ENCODE results near the gene ADGRG7. TPM values are rescaled to one million over a fixed set of nuclear protein-coding genes. Genes with fewer than 3 reads are reported as not detected.

The ADGRG7 gene
- total and polyA plus RNA-seq, 2 of the 13 experiments (the other 11 are each of a cell fraction or from before 2014, with no cell fraction given), result not detected

DNA sequence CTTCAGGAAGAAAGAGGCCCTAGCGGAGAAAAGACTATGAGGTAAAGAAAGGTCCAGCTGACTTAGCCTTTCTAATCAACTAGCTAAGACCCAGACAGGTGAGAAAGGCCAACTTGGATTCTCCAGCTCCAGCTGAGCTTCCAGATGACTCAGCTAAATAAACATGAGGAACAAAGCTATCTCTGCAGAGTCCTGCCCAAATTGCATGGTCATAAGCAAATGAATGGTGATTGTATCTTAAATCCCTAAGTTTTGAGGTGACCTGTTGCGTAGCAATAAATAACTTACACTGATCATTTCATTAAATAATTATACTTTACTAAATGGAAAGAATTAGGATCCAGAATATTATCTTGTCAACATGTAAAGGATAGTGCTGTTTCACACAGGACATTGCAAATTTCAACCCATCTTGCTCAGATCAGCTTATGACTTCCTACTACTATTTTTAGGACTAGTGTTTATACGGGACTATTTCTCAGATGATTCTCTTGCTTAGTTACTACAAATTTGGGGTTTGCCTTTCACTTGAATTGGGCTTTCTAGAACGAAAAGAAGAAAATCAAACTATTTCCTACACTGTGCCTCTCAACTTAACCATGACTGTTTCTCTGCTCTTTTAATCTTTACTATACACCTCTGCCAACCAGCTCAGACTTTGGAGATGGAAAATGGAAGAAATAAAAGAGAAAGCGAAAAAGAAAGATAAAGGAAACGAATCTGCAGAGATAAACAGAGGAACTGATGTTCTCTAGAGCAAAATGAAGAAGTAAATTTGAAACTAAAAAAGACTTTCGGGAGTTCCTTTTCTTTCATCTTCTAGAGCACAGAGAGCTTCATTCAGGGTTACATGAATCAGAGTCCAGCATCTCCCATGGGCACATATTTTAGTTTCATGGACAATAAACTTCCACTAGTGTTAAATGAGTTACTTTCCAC, 6.6 kb upstream of the ADGRG7 start (continued):
- peak; percentile 48; the same call in 1 of the 2 replicates for TF ChIP-seq HDAC1 (CRISPR knock-in tag; IDR thresholded peaks at IDR 0.05)
- peak; percentile 93; the same call in 1 of the 2 replicates for TF ChIP-seq JUNB (CRISPR knock-in tag; IDR thresholded peaks at IDR 0.05; ENCODE audit: borderline replicate concordance)
- peak; percentile 40; the same call in 1 of the 2 replicates for TF ChIP-seq HMG20A (CRISPR knock-in tag; IDR thresholded peaks at IDR 0.05; ENCODE audit: borderline replicate concordance)
- TF ChIP-seq, protein P1, sequence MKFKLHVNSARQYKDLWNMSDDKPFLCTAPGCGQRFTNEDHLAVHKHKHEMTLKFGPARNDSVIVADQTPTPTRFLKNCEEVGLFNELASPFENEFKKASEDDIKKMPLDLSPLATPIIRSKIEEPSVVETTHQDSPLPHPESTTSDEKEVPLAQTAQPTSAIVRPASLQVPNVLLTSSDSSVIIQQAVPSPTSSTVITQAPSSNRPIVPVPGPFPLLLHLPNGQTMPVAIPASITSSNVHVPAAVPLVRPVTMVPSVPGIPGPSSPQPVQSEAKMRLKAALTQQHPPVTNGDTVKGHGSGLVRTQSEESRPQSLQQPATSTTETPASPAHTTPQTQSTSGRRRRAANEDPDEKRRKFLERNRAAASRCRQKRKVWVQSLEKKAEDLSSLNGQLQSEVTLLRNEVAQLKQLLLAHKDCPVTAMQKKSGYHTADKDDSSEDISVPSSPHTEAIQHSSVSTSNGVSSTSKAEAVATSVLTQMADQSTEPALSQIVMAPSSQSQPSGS (CRISPR knock-in tag; IDR thresholded peaks at IDR 0.05), result peak; percentile 77
- TF ChIP-seq, protein P2, sequence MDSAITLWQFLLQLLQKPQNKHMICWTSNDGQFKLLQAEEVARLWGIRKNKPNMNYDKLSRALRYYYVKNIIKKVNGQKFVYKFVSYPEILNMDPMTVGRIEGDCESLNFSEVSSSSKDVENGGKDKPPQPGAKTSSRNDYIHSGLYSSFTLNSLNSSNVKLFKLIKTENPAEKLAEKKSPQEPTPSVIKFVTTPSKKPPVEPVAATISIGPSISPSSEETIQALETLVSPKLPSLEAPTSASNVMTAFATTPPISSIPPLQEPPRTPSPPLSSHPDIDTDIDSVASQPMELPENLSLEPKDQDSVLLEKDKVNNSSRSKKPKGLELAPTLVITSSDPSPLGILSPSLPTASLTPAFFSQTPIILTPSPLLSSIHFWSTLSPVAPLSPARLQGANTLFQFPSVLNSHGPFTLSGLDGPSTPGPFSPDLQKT (CRISPR knock-in tag; IDR thresholded peaks at IDR 0.05; ENCODE audit: borderline replicate concordance), result no peak
- no peak for TF ChIP-seq TP53 (CRISPR knock-in tag; conservative IDR thresholded peaks at IDR 0.05)
- TF ChIP-seq, protein P3, sequence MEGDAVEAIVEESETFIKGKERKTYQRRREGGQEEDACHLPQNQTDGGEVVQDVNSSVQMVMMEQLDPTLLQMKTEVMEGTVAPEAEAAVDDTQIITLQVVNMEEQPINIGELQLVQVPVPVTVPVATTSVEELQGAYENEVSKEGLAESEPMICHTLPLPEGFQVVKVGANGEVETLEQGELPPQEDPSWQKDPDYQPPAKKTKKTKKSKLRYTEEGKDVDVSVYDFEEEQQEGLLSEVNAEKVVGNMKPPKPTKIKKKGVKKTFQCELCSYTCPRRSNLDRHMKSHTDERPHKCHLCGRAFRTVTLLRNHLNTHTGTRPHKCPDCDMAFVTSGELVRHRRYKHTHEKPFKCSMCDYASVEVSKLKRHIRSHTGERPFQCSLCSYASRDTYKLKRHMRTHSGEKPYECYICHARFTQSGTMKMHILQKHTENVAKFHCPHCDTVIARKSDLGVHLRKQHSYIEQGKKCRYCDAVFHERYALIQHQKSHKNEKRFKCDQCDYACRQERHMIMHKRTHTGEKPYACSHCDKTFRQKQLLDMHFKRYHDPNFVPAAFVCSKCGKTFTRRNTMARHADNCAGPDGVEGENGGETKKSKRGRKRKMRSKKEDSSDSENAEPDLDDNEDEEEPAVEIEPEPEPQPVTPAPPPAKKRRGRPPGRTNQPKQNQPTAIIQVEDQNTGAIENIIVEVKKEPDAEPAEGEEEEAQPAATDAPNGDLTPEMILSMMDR (CRISPR knock-in tag; IDR thresholded peaks at IDR 0.05), result no peak
- peak; percentile 98 for TF ChIP-seq FOSL1 (CRISPR knock-in tag; IDR thresholded peaks at IDR 0.05; ENCODE audit: borderline replicate concordance)
- peak; percentile 61 for TF ChIP-seq TBX2 (CRISPR knock-in tag; IDR thresholded peaks at IDR 0.05; ENCODE audit: borderline replicate concordance)
- no peak for TF ChIP-seq ZNF367 (CRISPR knock-in tag; IDR thresholded peaks at IDR 0.05; ENCODE audit: borderline replicate concordance)
- no peak for TF ChIP-seq ZBTB20 (CRISPR knock-in tag; IDR thresholded peaks at IDR 0.05; ENCODE audit: borderline replicate concordance, low read depth)
- TF ChIP-seq ZSCAN31 (CRISPR knock-in tag; IDR thresholded peaks at IDR 0.05; ENCODE audit: low read depth), result no peak
- peak; percentile 97 for TF ChIP-seq NFE2L2 (IDR thresholded peaks at IDR 0.05; ENCODE audit: low read length)
- no peak for TF ChIP-seq ZFP36 (IDR thresholded peaks at IDR 0.05; ENCODE audit: borderline replicate concordance, low read depth, low read length, partially characterized antibody)
- TF ChIP-seq, protein P4, sequence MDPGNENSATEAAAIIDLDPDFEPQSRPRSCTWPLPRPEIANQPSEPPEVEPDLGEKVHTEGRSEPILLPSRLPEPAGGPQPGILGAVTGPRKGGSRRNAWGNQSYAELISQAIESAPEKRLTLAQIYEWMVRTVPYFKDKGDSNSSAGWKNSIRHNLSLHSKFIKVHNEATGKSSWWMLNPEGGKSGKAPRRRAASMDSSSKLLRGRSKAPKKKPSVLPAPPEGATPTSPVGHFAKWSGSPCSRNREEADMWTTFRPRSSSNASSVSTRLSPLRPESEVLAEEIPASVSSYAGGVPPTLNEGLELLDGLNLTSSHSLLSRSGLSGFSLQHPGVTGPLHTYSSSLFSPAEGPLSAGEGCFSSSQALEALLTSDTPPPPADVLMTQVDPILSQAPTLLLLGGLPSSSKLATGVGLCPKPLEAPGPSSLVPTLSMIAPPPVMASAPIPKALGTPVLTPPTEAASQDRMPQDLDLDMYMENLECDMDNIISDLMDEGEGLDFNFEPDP (CRISPR knock-in tag; conservative IDR thresholded peaks at IDR 0.05), result no peak
- TF ChIP-seq, protein P5, sequence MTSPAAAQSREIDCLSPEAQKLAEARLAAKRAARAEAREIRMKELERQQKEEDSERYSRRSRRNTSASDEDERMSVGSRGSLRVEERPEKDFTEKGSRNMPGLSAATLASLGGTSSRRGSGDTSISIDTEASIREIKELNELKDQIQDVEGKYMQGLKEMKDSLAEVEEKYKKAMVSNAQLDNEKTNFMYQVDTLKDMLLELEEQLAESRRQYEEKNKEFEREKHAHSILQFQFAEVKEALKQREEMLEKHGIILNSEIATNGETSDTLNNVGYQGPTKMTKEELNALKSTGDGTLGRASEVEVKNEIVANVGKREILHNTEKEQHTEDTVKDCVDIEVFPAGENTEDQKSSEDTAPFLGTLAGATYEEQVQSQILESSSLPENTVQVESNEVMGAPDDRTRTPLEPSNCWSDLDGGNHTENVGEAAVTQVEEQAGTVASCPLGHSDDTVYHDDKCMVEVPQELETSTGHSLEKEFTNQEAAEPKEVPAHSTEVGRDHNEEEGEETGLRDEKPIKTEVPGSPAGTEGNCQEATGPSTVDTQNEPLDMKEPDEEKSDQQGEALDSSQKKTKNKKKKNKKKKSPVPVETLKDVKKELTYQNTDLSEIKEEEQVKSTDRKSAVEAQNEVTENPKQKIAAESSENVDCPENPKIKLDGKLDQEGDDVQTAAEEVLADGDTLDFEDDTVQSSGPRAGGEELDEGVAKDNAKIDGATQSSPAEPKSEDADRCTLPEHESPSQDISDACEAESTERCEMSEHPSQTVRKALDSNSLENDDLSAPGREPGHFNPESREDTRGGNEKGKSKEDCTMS (CRISPR knock-in tag; conservative IDR thresholded peaks at IDR 0.05), result no peak
- no peak for TF ChIP-seq FOXK2 (IDR thresholded peaks at IDR 0.05)
- 0 out of 2 replicates have a peak, but pooled peaks have one; percentile 20 for TF ChIP-seq HDAC2 (CRISPR knock-in tag; IDR thresholded peaks at IDR 0.05)
- TF ChIP-seq KLF11 (CRISPR knock-in tag; IDR thresholded peaks at IDR 0.05), result no peak
- TF ChIP-seq SAP130 (CRISPR knock-in tag; IDR thresholded peaks at IDR 0.05; ENCODE audit: low read depth), result peak; percentile 72
- no peak for TF ChIP-seq MTA1 (CRISPR knock-in tag; IDR thresholded peaks at IDR 0.05; ENCODE audit: borderline replicate concordance)
